Upper lobe of left lung (tissue), 4 donors: ENCODE results near the gene KCNJ8.

Experiments used
- EP300 ChIP-seq, 4 donors: sonication (generic); formaldehyde crosslinking; IDR thresholded peaks; one replicate each; pipeline ENCODE4 v1.5.1; 2017; ENCODE audit warnings: antibody characterized with exemption in 4 of 4, control low read depth in 2 of 4
- POLR2A ChIP-seq, 4 donors: fragments of 450-650 bp; IDR thresholded peaks; one replicate each; pipeline ENCODE4 v1.5.1; 2016 to 2017; ENCODE audit warnings: antibody characterized with exemption in 4 of 4, mild to moderate bottlenecking in 2 of 4
- POLR2AphosphoS5 ChIP-seq, 2 donors: sonication (generic); formaldehyde crosslinking; IDR thresholded peaks; one replicate each; pipeline ENCODE4 v1.5.1; 2017; ENCODE audit warnings: antibody characterized with exemption in 2 of 2
- TF ChIP-seq, protein P1 (sequence below), 6 experiments: fragments of 450-650 bp in 4 of 6; fragments of 200-600 bp in 2 of 6; sonication (generic) in 2 of 6; IDR thresholded peaks; one replicate each; pipeline ENCODE4 v1.5.1; 2016 to 2019; ENCODE audit warnings: antibody characterized with exemption in 6 of 6

DNA sequence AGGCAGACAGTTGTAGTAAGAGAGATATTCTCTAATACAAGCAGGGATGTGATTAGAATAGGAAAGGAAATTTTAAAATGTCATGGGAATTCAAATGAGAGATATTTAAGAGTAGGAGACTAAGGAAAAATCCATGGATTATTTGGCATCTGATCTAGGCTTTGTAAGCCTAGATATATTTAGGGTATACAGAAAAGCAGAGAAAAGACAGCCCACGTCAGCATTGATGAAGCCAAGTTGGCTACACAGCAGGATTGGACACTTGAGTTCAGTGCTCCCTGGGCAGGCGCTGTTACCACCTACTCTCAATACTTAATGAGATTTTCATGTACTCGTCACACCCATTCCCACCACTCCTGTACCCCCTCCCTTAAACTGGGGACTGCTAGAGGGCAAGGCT is 1.7 kb upstream of the KCNJ8 start:
- TF ChIP-seq, protein P1, sequence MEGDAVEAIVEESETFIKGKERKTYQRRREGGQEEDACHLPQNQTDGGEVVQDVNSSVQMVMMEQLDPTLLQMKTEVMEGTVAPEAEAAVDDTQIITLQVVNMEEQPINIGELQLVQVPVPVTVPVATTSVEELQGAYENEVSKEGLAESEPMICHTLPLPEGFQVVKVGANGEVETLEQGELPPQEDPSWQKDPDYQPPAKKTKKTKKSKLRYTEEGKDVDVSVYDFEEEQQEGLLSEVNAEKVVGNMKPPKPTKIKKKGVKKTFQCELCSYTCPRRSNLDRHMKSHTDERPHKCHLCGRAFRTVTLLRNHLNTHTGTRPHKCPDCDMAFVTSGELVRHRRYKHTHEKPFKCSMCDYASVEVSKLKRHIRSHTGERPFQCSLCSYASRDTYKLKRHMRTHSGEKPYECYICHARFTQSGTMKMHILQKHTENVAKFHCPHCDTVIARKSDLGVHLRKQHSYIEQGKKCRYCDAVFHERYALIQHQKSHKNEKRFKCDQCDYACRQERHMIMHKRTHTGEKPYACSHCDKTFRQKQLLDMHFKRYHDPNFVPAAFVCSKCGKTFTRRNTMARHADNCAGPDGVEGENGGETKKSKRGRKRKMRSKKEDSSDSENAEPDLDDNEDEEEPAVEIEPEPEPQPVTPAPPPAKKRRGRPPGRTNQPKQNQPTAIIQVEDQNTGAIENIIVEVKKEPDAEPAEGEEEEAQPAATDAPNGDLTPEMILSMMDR (IDR thresholded peaks at IDR 0.05) = no peak
- TF ChIP-seq POLR2A (IDR thresholded peaks at IDR 0.05) (no peak), POLR2AphosphoS5 (IDR thresholded peaks at IDR 0.05) (no peak), EP300 (IDR thresholded peaks at IDR 0.05) (no peak)
